Activated CD8-positive, alpha-beta T cell treated with anti-CD3 and anti-CD28 coated beads for 36 hours (primary cell): Measurements from ENCODE around the gene STRIP1. TPM values are rescaled to one million over a fixed set of nuclear protein-coding genes. Genes with fewer than 3 reads are reported as not detected.
"Not testable (repeated sequence)": the region's sequence is repeated elsewhere in the genome, so short reads cannot be mapped to it uniquely, and the experiment has no call there.

Experiments used
- ATAC-seq: fragments of 200-7000 bp; cut with Tn5 transposase; one replicate; pipeline ENCODE4 v1.10.0; 2021; ENCODE audit warnings: mild to moderate bottlenecking, moderate library complexity
- CTCF ChIA-PET: fragments of 350-600 bp; sonication (Branson Sonifier 250); formaldehyde crosslinking; loops from one replicate; lab custom pipeline; 2021; ENCODE audit warnings: antibody characterized with exemption; lab: Charles Lee
- POLR2A ChIA-PET: fragments of 350-600 bp; sonication (Branson Sonifier 250); formaldehyde crosslinking; loops from one replicate; lab custom pipeline; 2021; ENCODE audit warnings: antibody characterized with exemption; lab: Charles Lee
- DNase-seq: peaks from one replicate; pipeline ENCODE4 v3.0.0-alpha.2; 2020
- H3K27ac Mint-ChIP-seq: one replicate; pipeline ENCODE4 v1.8.0; 2021; ENCODE audit warnings: mild to moderate bottlenecking, mixed read lengths
- H3K27me3 Mint-ChIP-seq: one replicate; pipeline ENCODE4 v1.8.0; 2021; ENCODE audit warnings: mixed read lengths
- H3K36me3 Mint-ChIP-seq: one replicate; pipeline ENCODE4 v1.8.0; 2021; ENCODE audit warnings: low read depth, mixed read lengths
- H3K4me1 Mint-ChIP-seq: one replicate; pipeline ENCODE4 v1.8.0; 2021; ENCODE audit warnings: low read depth, mixed read lengths
- H3K4me3 Mint-ChIP-seq: one replicate; pipeline ENCODE4 v1.8.0; 2021; ENCODE audit warnings: mild to moderate bottlenecking, moderate library complexity, mixed read lengths
- H3K9me3 Mint-ChIP-seq: one replicate; pipeline ENCODE4 v1.8.0; 2021; ENCODE audit warnings: mixed read lengths
- CTCF ChIP-seq: fragments of 200-600 bp; IDR thresholded peaks from one replicate; pipeline ENCODE4 v1.8.0; 2022; ENCODE audit warnings: antibody characterized with exemption, mild to moderate bottlenecking
- intact Hi-C: fragments of 100-400 bp; cut with micrococcal nuclease; formaldehyde crosslinking; loops from one replicate; pipeline ENCODE4 v1.10.0; 2022
- total RNA-seq, 2 experiments: library from RNA; stranded (reverse); gene quantifications; one replicate each; pipeline ENCODE4 v1.2.3, GENCODE V29; 2021

STRIP1 gene
- total RNA-seq, 2 experiments from 2014 or later = 24.6 to 24.8 TPM

- no peak for ATAC-seq
- ChIA-PET POLR2A (interaction anchor here (0.8 kb wide), 1 partner anchor 10 kb away, joined by 3 read pairs; no protein-coding TSS in a partner anchor), CTCF (interaction anchor here (0.6 to 1.8 kb wide), 4 partner anchors 12 to 247 kb away, joined by 3 to 8 read pairs (median 3); partner anchors contain the start of gene AHCYL1)
- Mint-ChIP-seq H3K27ac (no peak overlapping the region), H3K27me3 (no peaks in the 10 kb centered on the region), H3K36me3 (peaks cover 14% of the 10 kb centered on the region), H3K4me3 (no peak overlapping the region), H3K4me1 (no peaks in the 10 kb centered on the region), H3K9me3 (no peaks in the 10 kb centered on the region)
- intact Hi-C loops = no loop called here
- no peak for TF ChIP-seq CTCF
- no peak for DNase-seq
These were observed 9.8 kb upstream of the STRIP1 start for GRCh38 chr1:110024613-110025012.

- POLR2A ChIA-PET = interaction anchor here (0.7 kb wide), 1 partner anchor 11 kb away, joined by 3 read pairs; no protein-coding TSS in a partner anchor
- ATAC-seq, H3K36me3 Mint-ChIP-seq, intact Hi-C loops, H3K27me3 Mint-ChIP-seq, H3K9me3 Mint-ChIP-seq, DNase-seq: not testable (repeated sequence)
- Mint-ChIP-seq H3K4me3 (peak overlapping the region; percentile 75), H3K4me1 (peaks cover 32% of the 10 kb centered on the region), H3K27ac (peak overlapping the region; percentile 92)
- CTCF ChIA-PET = interaction anchor here (0.7 to 3.5 kb wide), 21 partner anchors 8 to 482 kb away, joined by 3 to 49 read pairs (median 6); partner anchors contain the start of genes AHCYL1 and GNAI3
These were observed 3.7 kb upstream of the STRIP1 start for GRCh38 chr1:110030687-110031086.

GRCh38 chr1:110032327-110032726, 2.1 kb upstream of the STRIP1 start:
- Mint-ChIP-seq H3K27me3 (no peaks in the 10 kb centered on the region), H3K27ac (no peak overlapping the region), H3K9me3 (no peaks in the 10 kb centered on the region), H3K36me3 (peaks cover 4% of the 10 kb centered on the region), H3K4me1 (peaks cover 44% of the 10 kb centered on the region), H3K4me3 (no peak overlapping the region)
- DNase-seq (no peak), ATAC-seq (no peak)
- no peak for TF ChIP-seq CTCF
- intact Hi-C loops = no loop called here
- CTCF ChIA-PET = interaction anchor here (1.0 to 1.8 kb wide), 6 partner anchors 9 to 258 kb away, joined by 3 to 7 read pairs (median 4); no protein-coding TSS in a partner anchor
- POLR2A ChIA-PET = no interaction called here

GRCh38 chr1:110033421-110033820, 1.0 kb upstream of the STRIP1 start:
- Mint-ChIP-seq H3K27me3 (no peaks in the 10 kb centered on the region), H3K9me3 (no peaks in the 10 kb centered on the region), H3K36me3 (peaks cover 8% of the 10 kb centered on the region), H3K4me1 (peaks cover 44% of the 10 kb centered on the region), H3K27ac (peak overlapping the region; percentile 91), H3K4me3 (peak overlapping the region; percentile 92)
- intact Hi-C loops = no loop called here
- no peak for DNase-seq
- CTCF ChIA-PET = interaction anchor here (1.5 kb wide), 1 partner anchor 20 kb away, joined by 5 read pairs; no protein-coding TSS in a partner anchor
- ATAC-seq = no peak
- no peak for TF ChIP-seq CTCF
- POLR2A ChIA-PET = no interaction called here

- H3K9me3 Mint-ChIP-seq = no peaks in the 10 kb centered on the region
- no peak for ATAC-seq
These were observed 379 bp upstream of the STRIP1 start for GRCh38 chr1:110034040-110034450.

More at GRCh38 chr1:110034040-110034450, 379 bp upstream of the STRIP1 start:
- H3K27ac Mint-ChIP-seq = peak overlapping the region; percentile 91
- ChIA-PET POLR2A (interaction anchor here (0.8 to 2.4 kb wide), 8 partner anchors 8 to 608 kb away, joined by 3 to 11 read pairs (median 4); partner anchors contain the start of gene AHCYL1), CTCF (interaction anchor here (0.9 to 12.3 kb wide), 8 partner anchors 11 to 394 kb away, joined by 3 to 110 read pairs (median 6); partner anchors contain the start of genes AHCYL1 and RBM15)
- no peaks in the 10 kb centered on the region for H3K27me3 Mint-ChIP-seq
- TF ChIP-seq CTCF = no peak
- no peak for DNase-seq
- peak overlapping the region; percentile 92 for H3K4me3 Mint-ChIP-seq
- intact Hi-C loops = no loop called here
- H3K36me3 Mint-ChIP-seq = peaks cover 13% of the 10 kb centered on the region
- peaks cover 44% of the 10 kb centered on the region for H3K4me1 Mint-ChIP-seq
